ENCODE measurements around the gene GFAP. TPM values are rescaled to one million over a fixed set of nuclear protein-coding genes. Genes with fewer than 3 reads are reported as not detected.
A peak's percentile ranks its signal among the peaks of the same experiment; 100 is the strongest.

The GFAP gene
- total and polyA plus RNA-seq, 7 donors, result 1.3 to 2.4 TPM; not detected in 5

GRCh38 chr17:44881145-44881544 is 34.2 kb downstream of the GFAP start:
- 94 to 96% methylated on average over 4 of the region's 4 CpGs for WGBS, 2 donors
- Histone ChIP-seq H3K9me3 (no peaks in the 10 kb centered on the region), H3K4me3 (no peak overlapping the region), H3K4me1 (peaks cover 0 to 7% (median 2%) of the 10 kb centered on the region in 4 donors), H3K27ac (no peak overlapping the region), H3K27me3 (no peaks in the 10 kb centered on the region), H3K36me3 (peaks cover 11 to 84% (median 54%) of the 10 kb centered on the region in 4 donors)
- no peak for DNase-seq
- intact Hi-C loops (cut with DNase I), result no loop called here
- TF ChIP-seq POLR2A (IDR thresholded peaks at IDR 0.05), result no peak
- no peak for TF ChIP-seq CTCF (IDR thresholded peaks at IDR 0.05)
- no peak for TF ChIP-seq EP300 (IDR thresholded peaks at IDR 0.05)
- no peak for TF ChIP-seq POLR2AphosphoS5 (IDR thresholded peaks at IDR 0.05)

DNA sequence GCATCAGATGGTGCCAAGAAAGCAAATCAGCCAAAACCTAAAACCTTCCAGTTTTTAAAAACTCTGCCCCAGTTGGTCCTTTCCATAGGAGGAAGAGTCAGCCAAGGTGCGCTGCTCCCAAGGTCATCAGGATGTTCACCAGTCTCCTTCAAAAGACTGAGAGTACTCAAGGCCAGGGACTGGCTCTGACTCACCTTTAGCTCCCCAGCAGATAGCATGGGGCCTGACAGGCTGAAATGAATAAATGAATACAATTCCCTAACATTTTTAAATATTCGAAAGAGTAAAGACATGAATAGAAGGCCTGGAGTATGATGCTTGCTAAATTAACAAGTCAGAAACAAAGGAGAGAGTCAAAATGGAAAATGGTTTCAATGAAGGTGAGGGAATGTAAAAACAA is 35.2 kb downstream of the GFAP start:
- Histone ChIP-seq H3K4me3 (no peak overlapping the region), H3K36me3 (peaks cover 16 to 84% (median 56%) of the 10 kb centered on the region in 4 donors), H3K9me3 (no peaks in the 10 kb centered on the region), H3K27ac (no peak overlapping the region), H3K27me3 (no peaks in the 10 kb centered on the region), H3K4me1 (peaks cover 0 to 7% (median 2%) of the 10 kb centered on the region in 4 donors)
- intact Hi-C loops (cut with DNase I), result no loop called here
- TF ChIP-seq POLR2A (IDR thresholded peaks at IDR 0.05) (no peak), CTCF (IDR thresholded peaks at IDR 0.05) (no peak), EP300 (IDR thresholded peaks at IDR 0.05) (no peak), POLR2AphosphoS5 (IDR thresholded peaks at IDR 0.05) (no peak)
- DNase-seq, result no peak
- 96% methylated on average over 2 of the region's 2 CpGs for WGBS, 2 donors

DNA sequence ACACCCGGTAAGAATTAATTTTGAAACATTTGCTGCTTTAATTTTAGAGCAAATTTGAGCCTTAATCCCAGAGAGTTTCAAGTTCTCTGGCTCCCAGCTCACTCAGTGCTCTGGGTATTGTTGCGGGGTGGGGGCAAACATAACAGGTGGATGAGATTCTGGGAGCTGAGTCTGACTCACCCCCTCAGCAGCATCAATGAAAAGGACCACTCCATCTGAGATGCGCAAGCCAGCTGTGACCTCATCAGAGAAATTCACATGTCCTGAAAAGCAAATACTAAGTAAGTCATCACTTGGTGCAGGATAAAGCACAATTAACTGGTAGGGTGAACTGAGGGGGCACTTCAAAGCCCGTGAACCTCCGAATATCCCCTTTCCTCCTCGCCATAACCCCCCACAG is 35.9 kb downstream of the GFAP start:
- intact Hi-C loops (cut with DNase I), result no loop called here

DNA sequence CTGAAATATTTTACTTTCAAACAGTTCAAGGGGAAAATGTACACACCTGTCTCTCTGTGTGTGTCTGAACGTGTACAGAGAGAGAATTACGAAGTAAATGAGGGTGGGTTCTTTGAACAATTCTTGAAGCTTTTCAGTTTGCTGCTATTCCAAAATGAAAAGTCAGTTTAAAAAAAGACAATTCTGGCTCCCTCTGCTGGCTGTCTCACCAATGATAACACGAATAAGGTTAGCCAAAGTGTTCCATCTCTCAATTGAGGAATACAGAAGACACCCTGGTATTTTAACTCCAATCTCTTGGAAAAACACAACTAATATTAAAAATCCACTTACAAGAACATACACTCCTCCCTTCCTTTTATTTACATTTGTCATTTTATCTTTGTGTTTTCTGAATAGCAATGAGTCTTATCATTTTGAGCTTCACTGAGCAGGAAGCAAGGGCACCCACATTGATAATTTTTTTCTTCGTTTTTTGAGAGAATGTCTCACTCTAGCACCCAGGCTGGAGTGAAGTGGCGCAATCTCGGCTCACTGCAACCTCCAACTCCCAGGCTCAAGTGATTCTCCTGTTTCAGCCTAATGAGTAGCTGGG is 36.6 kb downstream of the GFAP start:
- Histone ChIP-seq H3K4me1 (peaks cover 0 to 7% (median 2%) of the 10 kb centered on the region in 4 donors), H3K4me3 (no peak overlapping the region), H3K27ac (peak overlapping the region in 1 of 4 donors; percentile 54), H3K36me3 (peaks cover 16 to 82% (median 48%) of the 10 kb centered on the region in 4 donors), H3K9me3 (no peaks in the 10 kb centered on the region), H3K27me3 (no peaks in the 10 kb centered on the region)
- WGBS, 2 donors, result 65 to 71% methylated on average over 6 of the region's 6 CpGs
- DNase-seq, result no peak
- TF ChIP-seq POLR2AphosphoS5 (IDR thresholded peaks at IDR 0.05) (no peak), CTCF (IDR thresholded peaks at IDR 0.05) (peak; percentile 35 to 74 (median 59))
- intact Hi-C loops (cut with DNase I), result loop anchor here (1.0 kb wide), 1 partner anchor 104 kb away; no protein-coding TSS in a partner anchor

More for the DNA sequence above, 35.9 kb downstream of the GFAP start:
- Histone ChIP-seq H3K4me3 (no peak overlapping the region), H3K4me1 (peaks cover 0 to 7% (median 2%) of the 10 kb centered on the region in 4 donors), H3K9me3 (no peaks in the 10 kb centered on the region), H3K27ac (no peak overlapping the region), H3K36me3 (peaks cover 16 to 84% (median 53%) of the 10 kb centered on the region in 4 donors), H3K27me3 (no peaks in the 10 kb centered on the region)
- no peak for DNase-seq
- no peak for TF ChIP-seq POLR2A (IDR thresholded peaks at IDR 0.05)
- no peak for TF ChIP-seq POLR2AphosphoS5 (IDR thresholded peaks at IDR 0.05)
- no peak for TF ChIP-seq EP300 (IDR thresholded peaks at IDR 0.05)
- no peak for TF ChIP-seq CTCF (IDR thresholded peaks at IDR 0.05)
- 89 to 99% methylated on average over 6 of the region's 6 CpGs for WGBS, 2 donors

DNA sequence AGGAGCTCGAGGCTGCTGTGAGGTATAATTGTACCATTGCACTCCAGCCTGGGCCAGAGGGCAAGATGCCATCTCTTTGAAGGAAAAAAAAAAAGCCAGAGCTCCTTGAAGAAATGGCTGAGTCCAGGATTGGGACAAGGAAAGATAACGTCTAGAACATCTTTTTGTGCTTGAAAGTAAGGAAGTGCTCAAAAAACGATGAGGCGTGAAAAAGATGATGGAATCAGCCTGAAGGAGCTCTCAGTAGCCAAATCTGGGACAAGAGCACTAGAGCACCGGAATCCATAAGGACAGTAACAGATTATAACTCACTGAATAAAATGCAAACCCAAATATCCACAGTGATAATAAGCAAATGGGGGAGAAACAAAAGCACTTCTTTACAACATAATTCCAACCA is 38.2 kb downstream of the GFAP start:
- H3K4me1 ChIP-seq, result peaks cover 0 to 21% (median 17%) of the 10 kb centered on the region in 4 donors
- intact Hi-C loops (cut with DNase I), result no loop called here
- WGBS, 2 donors, result 90 to 91% methylated on average over 5 of the region's 5 CpGs
- H3K36me3 ChIP-seq, result peaks cover 16 to 78% (median 34%) of the 10 kb centered on the region in 4 donors
- TF ChIP-seq CTCF (IDR thresholded peaks at IDR 0.05), result no peak
- TF ChIP-seq POLR2AphosphoS5 (IDR thresholded peaks at IDR 0.05), result no peak
- no peak for TF ChIP-seq EP300 (IDR thresholded peaks at IDR 0.05)
- TF ChIP-seq POLR2A (IDR thresholded peaks at IDR 0.05), result no peak
- peak overlapping the region in 2 of 4 donors; percentile 15 to 54 for H3K27ac ChIP-seq
- no peaks in the 10 kb centered on the region for H3K27me3 ChIP-seq
- H3K4me3 ChIP-seq, result no peak overlapping the region
- no peak for DNase-seq
- H3K9me3 ChIP-seq, result no peaks in the 10 kb centered on the region
